ENCODE data around the gene SMPD3. TPM values are rescaled to one million over a fixed set of nuclear protein-coding genes. Genes with fewer than 3 reads are reported as not detected.

SMPD3 gene
- total RNA-seq, 4 donors from 2014 or later = under 0.01 to 2.6 (median 0.75) TPM

DNA sequence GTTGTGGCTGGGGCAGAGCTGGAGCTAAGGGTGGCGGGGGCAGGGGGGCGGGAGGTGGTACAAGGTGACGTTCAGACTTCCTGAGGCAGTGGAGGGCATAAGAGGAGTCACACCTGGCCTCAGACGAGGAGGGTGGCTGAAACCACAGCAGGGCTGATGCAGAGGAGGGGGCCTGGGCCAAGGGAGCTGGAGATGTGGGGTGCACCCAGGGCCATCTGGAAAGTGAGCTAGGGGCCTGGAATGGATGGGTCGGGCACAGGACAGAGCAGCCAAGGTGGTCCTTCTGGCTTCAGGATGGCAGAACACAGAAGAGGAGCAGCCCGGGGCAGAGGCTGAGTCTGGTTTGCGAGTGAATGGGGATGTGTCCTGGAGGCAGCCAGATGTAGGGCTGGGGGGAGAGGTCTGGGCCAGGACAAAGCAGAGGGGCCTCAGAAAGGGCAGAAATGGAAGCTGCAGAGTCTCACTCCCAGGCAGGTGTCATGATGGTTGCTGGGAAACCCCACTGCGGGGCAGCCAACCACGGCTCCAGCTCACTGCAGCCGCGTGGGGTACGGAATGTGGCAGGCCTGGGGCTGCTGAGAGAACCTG, 79.9 kb downstream of the SMPD3 start:
- H3K27ac ChIP-seq = no peak overlapping the region
- peaks cover 0 to 9% of the 10 kb centered on the region in 2 donors for H3K27me3 ChIP-seq
- H3K4me3 ChIP-seq = no peak overlapping the region
- H3K4me1 ChIP-seq = no peaks in the 10 kb centered on the region
- H3K36me3 ChIP-seq = no peaks in the 10 kb centered on the region
- no peak for TF ChIP-seq POLR2A (IDR thresholded peaks at IDR 0.05)
- TF ChIP-seq, protein P1, sequence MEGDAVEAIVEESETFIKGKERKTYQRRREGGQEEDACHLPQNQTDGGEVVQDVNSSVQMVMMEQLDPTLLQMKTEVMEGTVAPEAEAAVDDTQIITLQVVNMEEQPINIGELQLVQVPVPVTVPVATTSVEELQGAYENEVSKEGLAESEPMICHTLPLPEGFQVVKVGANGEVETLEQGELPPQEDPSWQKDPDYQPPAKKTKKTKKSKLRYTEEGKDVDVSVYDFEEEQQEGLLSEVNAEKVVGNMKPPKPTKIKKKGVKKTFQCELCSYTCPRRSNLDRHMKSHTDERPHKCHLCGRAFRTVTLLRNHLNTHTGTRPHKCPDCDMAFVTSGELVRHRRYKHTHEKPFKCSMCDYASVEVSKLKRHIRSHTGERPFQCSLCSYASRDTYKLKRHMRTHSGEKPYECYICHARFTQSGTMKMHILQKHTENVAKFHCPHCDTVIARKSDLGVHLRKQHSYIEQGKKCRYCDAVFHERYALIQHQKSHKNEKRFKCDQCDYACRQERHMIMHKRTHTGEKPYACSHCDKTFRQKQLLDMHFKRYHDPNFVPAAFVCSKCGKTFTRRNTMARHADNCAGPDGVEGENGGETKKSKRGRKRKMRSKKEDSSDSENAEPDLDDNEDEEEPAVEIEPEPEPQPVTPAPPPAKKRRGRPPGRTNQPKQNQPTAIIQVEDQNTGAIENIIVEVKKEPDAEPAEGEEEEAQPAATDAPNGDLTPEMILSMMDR (IDR thresholded peaks at IDR 0.05) = no peak
- DNase-seq = no peak
- no peaks in the 10 kb centered on the region for H3K9me3 ChIP-seq
- intact Hi-C loops (cut with DNase I; ENCODE audit: low total_unique reads) = no loop called here

DNA sequence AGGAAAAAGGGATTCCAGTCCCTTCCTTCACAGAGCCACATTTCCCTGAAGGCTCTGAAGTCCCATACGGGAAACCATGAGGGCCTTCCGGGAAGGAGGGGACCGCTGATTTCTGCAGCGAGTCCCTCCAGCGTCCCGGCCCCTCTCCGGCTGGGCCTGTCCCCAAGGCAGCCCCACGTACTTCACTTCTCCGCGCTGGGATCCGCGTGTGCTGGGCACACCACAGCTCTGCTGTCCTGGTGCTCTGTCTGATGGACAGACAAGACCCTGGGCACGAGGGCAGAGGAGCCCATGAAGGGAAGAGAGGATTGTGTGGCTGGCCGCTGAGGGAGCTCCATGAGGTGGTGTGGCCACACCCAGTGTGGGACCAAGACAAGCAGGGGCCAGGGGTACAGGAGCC, 80.4 kb downstream of the SMPD3 start:
- no peak for DNase-seq
- Histone ChIP-seq H3K4me1 (no peaks in the 10 kb centered on the region), H3K4me3 (no peak overlapping the region), H3K36me3 (no peaks in the 10 kb centered on the region), H3K27ac (no peak overlapping the region), H3K27me3 (peaks cover 0 to 9% of the 10 kb centered on the region in 2 donors), H3K9me3 (no peaks in the 10 kb centered on the region)
- TF ChIP-seq, protein P1 (IDR thresholded peaks at IDR 0.05) = no peak
- TF ChIP-seq POLR2A (IDR thresholded peaks at IDR 0.05) = no peak
- intact Hi-C loops (cut with DNase I; ENCODE audit: low total_unique reads) = no loop called here

DNA sequence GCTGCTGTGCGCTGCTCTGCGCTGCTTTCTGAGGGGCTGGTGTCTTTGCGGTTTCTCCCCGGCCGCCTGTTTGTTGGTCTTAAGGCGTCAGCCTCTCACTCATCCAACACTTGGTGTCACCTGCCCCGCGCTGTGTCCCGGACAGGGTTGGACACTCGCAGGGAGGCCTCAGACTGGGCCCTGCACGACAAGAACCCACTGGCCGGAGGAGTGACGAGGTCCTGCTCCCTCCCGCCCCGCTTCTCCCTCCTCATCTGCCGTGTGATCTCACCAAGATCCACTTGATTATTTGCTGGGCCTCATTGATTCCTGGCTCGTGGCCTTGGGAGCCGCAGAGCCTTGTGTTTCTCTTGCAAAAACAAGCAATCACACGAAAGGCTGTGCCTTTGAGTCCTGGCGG, 80.9 kb downstream of the SMPD3 start:
- Histone ChIP-seq H3K4me3 (no peak overlapping the region), H3K9me3 (no peaks in the 10 kb centered on the region), H3K4me1 (no peaks in the 10 kb centered on the region), H3K27me3 (peaks cover 0 to 9% of the 10 kb centered on the region in 2 donors), H3K27ac (no peak overlapping the region), H3K36me3 (no peaks in the 10 kb centered on the region)
- no peak for DNase-seq
- no peak for TF ChIP-seq POLR2A (IDR thresholded peaks at IDR 0.05)
- TF ChIP-seq, protein P1 (IDR thresholded peaks at IDR 0.05) = no peak
- intact Hi-C loops (cut with DNase I; ENCODE audit: low total_unique reads) = no loop called here

DNA sequence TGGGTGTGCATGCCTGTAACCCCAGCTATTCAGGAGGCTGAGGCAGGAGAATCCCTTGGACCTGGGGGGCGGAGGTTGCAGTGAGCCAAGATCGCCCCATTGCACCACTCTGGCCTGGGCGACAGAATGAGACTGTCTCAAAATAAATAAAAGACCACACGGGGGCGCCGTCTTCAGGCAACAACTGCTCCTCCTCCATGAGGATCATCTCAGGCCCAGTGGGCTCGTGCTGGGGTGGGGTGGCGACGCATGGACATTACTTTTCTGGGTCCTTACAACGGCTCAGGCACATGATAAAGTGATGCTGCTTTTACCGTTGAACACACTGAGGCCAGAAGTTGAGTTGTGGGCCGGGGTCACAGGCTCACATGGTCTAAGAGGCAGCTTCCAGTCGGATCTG, 81.3 kb downstream of the SMPD3 start:
- intact Hi-C loops (cut with DNase I; ENCODE audit: low total_unique reads) = no loop called here
- no peaks in the 10 kb centered on the region for H3K9me3 ChIP-seq
- DNase-seq = no peak

DNA sequence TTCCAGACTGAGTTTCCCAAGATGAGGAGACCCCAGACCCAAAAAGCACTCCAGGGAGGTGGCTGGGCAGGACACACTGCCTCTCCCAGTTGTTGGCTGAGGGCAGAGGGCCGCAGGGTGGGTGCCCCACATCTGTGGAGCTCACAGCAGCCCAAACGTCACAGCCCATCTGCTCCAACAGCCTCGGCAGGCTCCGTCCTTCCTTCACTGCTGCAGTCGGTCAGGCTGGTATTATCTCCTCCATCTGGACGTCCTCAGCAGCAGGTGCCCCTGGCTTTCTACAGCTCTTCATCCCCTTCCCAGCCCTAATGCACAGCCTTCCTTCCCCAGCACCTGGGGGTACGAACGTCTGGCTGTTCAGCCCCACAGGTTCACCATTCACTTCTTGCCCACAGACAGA, 82.2 kb downstream of the SMPD3 start:
- no peak for DNase-seq
- Histone ChIP-seq H3K36me3 (no peaks in the 10 kb centered on the region), H3K4me1 (no peaks in the 10 kb centered on the region), H3K9me3 (no peaks in the 10 kb centered on the region), H3K27me3 (peaks cover 0 to 9% of the 10 kb centered on the region in 2 donors), H3K27ac (no peak overlapping the region), H3K4me3 (no peak overlapping the region)
- intact Hi-C loops (cut with DNase I; ENCODE audit: low total_unique reads) = no loop called here
- TF ChIP-seq, protein P1 (IDR thresholded peaks at IDR 0.05) = no peak
- TF ChIP-seq POLR2A (IDR thresholded peaks at IDR 0.05) = no peak

More for the DNA sequence above, 81.3 kb downstream of the SMPD3 start:
- Histone ChIP-seq H3K4me3 (no peak overlapping the region), H3K36me3 (no peaks in the 10 kb centered on the region), H3K4me1 (no peaks in the 10 kb centered on the region), H3K27me3 (peaks cover 0 to 9% of the 10 kb centered on the region in 2 donors), H3K27ac (no peak overlapping the region)
- TF ChIP-seq, protein P1 (IDR thresholded peaks at IDR 0.05) = peak in 1 of 4 experiments; percentile 6
- TF ChIP-seq POLR2A (IDR thresholded peaks at IDR 0.05) = no peak

All from uterus (tissue), 4 donors.